Endothelial cell of umbilical vein (primary cell): ENCODE measurements around the gene GDI1. TPM values are rescaled to one million over a fixed set of nuclear protein-coding genes. Genes with fewer than 3 reads are reported as not detected.

Experiments
- BruUV-seq: library from RNA; stranded (reverse); fragments of 400-500 nt; replicated peaks from 2 replicates; lab custom pipeline; 2021; lab: Mats Ljungman, UMichigan
- CTCF ChIA-PET: fragments of 300-600, 350-600 bp; sonication (Branson Sonifier 250); formaldehyde crosslinking; loops from one replicate; lab custom pipeline; 2021; ENCODE audit warnings: antibody characterized with exemption, inconsistent platforms; lab: Charles Lee
- POLR2A ChIA-PET: fragments of 300-600, 350-600 bp; sonication (Branson Sonifier 250); formaldehyde crosslinking; loops from one replicate; lab custom pipeline; 2021; ENCODE audit warnings: antibody characterized with exemption, inconsistent platforms; lab: Charles Lee
- DNase-seq: peaks from one replicate; pipeline ENCODE4 v3.0.0-alpha.2; 2011; ENCODE audit warnings: low read depth, low spot score
- FAIRE-seq: peaks from 2 replicates; lab custom pipeline; 2011; peaks lifted over from hg19 to GRCh38; lab: Jason Lieb, UNC
- H2AFZ ChIP-seq: 2 replicates; pipeline ENCODE4 v1.6.0; 2012; ENCODE audit warnings: low read depth, low read length, control low read depth, inconsistent platforms
- H3K27ac ChIP-seq: 2 replicates; pipeline ENCODE4 v1.5.1; 2011; ENCODE audit warnings: low read depth, mild to moderate bottlenecking, control low read depth, low read length, moderate library complexity; ENCODE audit not compliant: insufficient read depth
- H3K27me3 ChIP-seq, 2 experiments: 2 replicates each; pipeline versions ENCODE4 v1.6.0 to v1.6.1; 2011; ENCODE audit warnings: low read length in 2 of 2, mixed read lengths in 1 of 2; ENCODE audit not compliant: control insufficient read depth in 2 of 2, insufficient read depth in 2 of 2
- H3K36me3 ChIP-seq, 2 experiments: 2 replicates in 1 of 2; 3 replicates in 1 of 2; pipeline ENCODE4 v1.5.1; 2011; ENCODE audit warnings: low read length in 2 of 2, mild to moderate bottlenecking in 1 of 2, moderate library complexity in 1 of 2; ENCODE audit not compliant: control insufficient read depth in 2 of 2, insufficient read depth in 2 of 2; ENCODE audit errors: extremely low read depth in 1 of 2
- H3K4me1 ChIP-seq: 3 replicates; pipeline ENCODE4 v1.5.1; 2011; ENCODE audit warnings: mild to moderate bottlenecking, low read length; ENCODE audit not compliant: control insufficient read depth, insufficient read depth; ENCODE audit errors: extremely low read depth
- H3K4me2 ChIP-seq: 2 replicates; pipeline ENCODE4 v1.6.1; 2011; ENCODE audit warnings: low read length, control low read depth, mixed read lengths; ENCODE audit not compliant: insufficient read depth
- H3K4me3 ChIP-seq, 3 experiments: fragments of 200-600 bp in 1 of 3; sonication (generic), shearing (Covaris generic) in 1 of 3; replicated peaks in 1 of 3; 2 replicates each; pipeline ENCODE4 v1.5.1; 2011 to 2016; ENCODE audit warnings: control low read depth in 3 of 3, low read length in 3 of 3, mild to moderate bottlenecking in 2 of 3, inconsistent platforms in 1 of 3, low read depth in 1 of 3, moderate library complexity in 1 of 3; ENCODE audit not compliant: insufficient read depth in 1 of 3
- H3K79me2 ChIP-seq: 2 replicates; pipeline ENCODE4 v1.6.0; 2012; ENCODE audit warnings: low read length, inconsistent platforms; ENCODE audit not compliant: control insufficient read depth, insufficient read depth
- H3K9ac ChIP-seq: replicated peaks from 2 replicates; pipeline ENCODE3; 2011; ENCODE audit warnings: low read length, control low read depth; ENCODE audit not compliant: insufficient read depth; ENCODE audit errors: extremely low read depth
- H3K9me1 ChIP-seq: replicated peaks from 3 replicates; pipeline ENCODE4 v1.6.0; 2011; ENCODE audit warnings: mild to moderate bottlenecking, low read length; ENCODE audit not compliant: control insufficient read depth, insufficient read depth; ENCODE audit errors: extremely low read depth
- H3K9me3 ChIP-seq: replicated peaks from 2 replicates; pipeline ENCODE4 v1.5.1; 2012; ENCODE audit warnings: low read length, inconsistent platforms; ENCODE audit not compliant: control insufficient read depth, insufficient read depth
- H4K20me1 ChIP-seq: replicated peaks from 2 replicates; pipeline ENCODE3; 2011; ENCODE audit warnings: mild to moderate bottlenecking, low read length; ENCODE audit not compliant: control insufficient read depth, insufficient read depth; ENCODE audit errors: extremely low read depth
- CTCF ChIP-seq, 2 donors: IDR thresholded peaks; 1 replicate in 1 of 2; 2 replicates in 1 of 2; pipeline ENCODE4 v1.5.1; 2011; ENCODE audit warnings: low read length in 2 of 2, mild to moderate bottlenecking in 2 of 2, moderate library complexity in 2 of 2, control low read depth in 1 of 2, inconsistent platforms in 1 of 2, low read depth in 1 of 2; ENCODE audit not compliant: insufficient read depth in 1 of 2; ENCODE audit errors: extremely low read depth in 1 of 2
- EZH2 ChIP-seq: IDR thresholded peaks from 2 replicates; pipeline ENCODE4 v1.6.1; 2012; ENCODE audit warnings: borderline replicate concordance, low read depth, mild to moderate bottlenecking, moderate library complexity, low read length, inconsistent platforms; ENCODE audit not compliant: severe bottlenecking
- FOS ChIP-seq: IDR thresholded peaks from 2 replicates; pipeline ENCODE4 v1.6.1; 2011; ENCODE audit warnings: mild to moderate bottlenecking, low read length, moderate library complexity, borderline replicate concordance; ENCODE audit not compliant: insufficient read depth
- GATA2 ChIP-seq: IDR thresholded peaks from 2 replicates; pipeline ENCODE4 v1.7.0; 2011; ENCODE audit warnings: low read depth, mild to moderate bottlenecking, moderate library complexity, mixed read lengths, low read length; ENCODE audit not compliant: insufficient read length, insufficient read depth
- JUN ChIP-seq: IDR thresholded peaks from 2 replicates; pipeline ENCODE4 v1.6.1; 2011; ENCODE audit warnings: borderline replicate concordance, low read depth; ENCODE audit not compliant: insufficient read length, insufficient read depth
- MAX ChIP-seq: IDR thresholded peaks from 2 replicates; pipeline ENCODE4 v1.6.1; 2011; ENCODE audit not compliant: insufficient read depth, insufficient read length
- MYC ChIP-seq: IDR thresholded peaks from one replicate; pipeline ENCODE4 v1.6.1; 2011; ENCODE audit warnings: mild to moderate bottlenecking, low read depth, low read length
- POLR2A ChIP-seq: IDR thresholded peaks from 2 replicates; pipeline ENCODE4 v1.6.1; 2012; ENCODE audit warnings: low read depth, mild to moderate bottlenecking, control low read depth, low read length
- POLR2AphosphoS5 ChIP-seq: IDR thresholded peaks from 2 replicates; pipeline ENCODE4 v1.6.1; 2012; ENCODE audit warnings: low read depth, mild to moderate bottlenecking, control low read depth, low read length, moderate library complexity; ENCODE audit not compliant: insufficient read depth
- dilution Hi-C: fragments of 300-500 bp; cut with MboI; formaldehyde crosslinking; loops from one replicate; pipeline ENCODE4 v1.15.0; 2019; ENCODE audit warnings: low sequenced_read_pairs; ENCODE audit not compliant: extremely low pct_ligation_motif_present
- intact Hi-C: fragments of 100-400 bp; cut with micrococcal nuclease; formaldehyde crosslinking; loops from one replicate; pipeline ENCODE4 v1.10.0; 2022
- polyA plus RNA-seq, 4 experiments: library from polyadenylated mRNA; depleted of rRNA in 3 of 4; stranded (reverse) in 3 of 4; unstranded in 1 of 4; fragments of >200 nt; gene quantifications; 2 replicates each; pipeline versions ENCODE4 v1.2.1 to v1.2.3, GENCODE V29; 2011 to 2012; ENCODE audit warnings: missing spikeins in 1 of 4
- total RNA-seq: library from RNA; stranded (reverse); gene quantifications from 2 replicates; pipeline ENCODE4 v1.2.3, GENCODE V29; 2021

Gene GDI1
- total and polyA plus RNA-seq, 2 donors (not counting 3 experiments of a cell fraction or from before 2014, with no cell fraction given): 128 to 247 TPM

GRCh38 chrX:154448484-154448883, 11.5 kb downstream of the GDI1 start:
- H3K79me2 ChIP-seq: peaks cover 25% of the 10 kb centered on the region
- dilution Hi-C loops (no loop called here), intact Hi-C loops (no loop called here)
- ChIA-PET CTCF (no interaction called here), POLR2A (no interaction called here)
- no peaks in the 10 kb centered on the region for H3K9me1 ChIP-seq
- no peak overlapping the region for H3K4me3 ChIP-seq
- no peaks in the 10 kb centered on the region for H3K27me3 ChIP-seq
- no peak overlapping the region for H3K4me2 ChIP-seq
- H3K9me3 ChIP-seq: no peaks in the 10 kb centered on the region
- H3K36me3 ChIP-seq: peaks cover 0 to 28% of the 10 kb centered on the region in 2 experiments
- H2AFZ ChIP-seq: no peak overlapping the region
- H4K20me1 ChIP-seq: no peaks in the 10 kb centered on the region
- no peak for DNase-seq
- no peak overlapping the region for H3K27ac ChIP-seq
- FAIRE-seq: no peak
- TF ChIP-seq CTCF (IDR thresholded peaks at IDR 0.05; ENCODE audit: extremely low read depth in 1 of 2, insufficient read depth in 1 of 2, low read depth in 1 of 2, low read length in 2 of 2) (no peak), FOS (no peak), EZH2 (no peak), MAX (no peak), POLR2A (no peak), POLR2AphosphoS5 (no peak), JUN (no peak), MYC (no peak), GATA2 (no peak)
- no peak overlapping the region for H3K9ac ChIP-seq
- H3K4me1 ChIP-seq: peaks cover 8% of the 10 kb centered on the region
- BruUV-seq: no TSS peak
